Measurements from ENCODE around the gene TTC39B.

The TTC39B gene

DNA sequence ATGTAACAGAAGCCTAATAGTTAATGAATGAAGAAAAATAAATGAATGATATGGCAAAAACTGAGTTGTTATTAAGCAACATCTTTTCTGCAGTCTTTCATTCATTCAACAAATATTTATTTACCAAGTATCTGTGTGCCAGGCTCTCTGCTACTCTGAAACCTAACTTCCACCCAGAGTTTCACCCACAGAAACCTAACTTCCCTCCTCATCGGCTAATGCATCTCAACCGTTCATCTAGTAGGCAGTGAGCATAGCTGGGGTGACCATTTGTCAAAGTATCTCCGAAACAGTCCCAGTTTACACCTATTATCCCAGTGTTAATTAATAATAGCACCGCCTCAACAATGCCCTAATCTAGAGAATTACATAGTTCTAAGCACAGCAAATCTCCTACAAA is 1.5 kb downstream of the TTC39B start:
- in situ Hi-C loops (cut with HindIII; ENCODE audit: low sequenced_read_pairs), result no loop called here

DNA sequence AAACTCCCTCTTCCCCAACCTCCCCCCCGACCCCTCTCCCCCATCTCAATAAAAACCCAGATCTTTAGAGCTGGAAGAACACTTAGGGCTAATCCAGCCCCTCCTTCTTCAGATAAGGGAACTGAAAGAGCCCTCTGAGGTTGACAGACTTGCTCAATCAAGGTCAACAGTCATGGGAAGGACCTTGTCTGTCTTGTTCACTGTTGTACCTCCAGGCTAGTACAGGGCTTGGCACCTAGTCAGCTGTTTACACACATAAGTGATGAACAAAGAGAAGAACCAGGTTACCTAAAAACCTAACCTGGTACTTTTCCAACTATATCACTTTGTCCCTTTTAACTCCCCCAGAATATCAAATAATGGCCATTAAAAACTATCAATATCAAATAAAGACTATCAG is 2.4 kb downstream of the TTC39B start:
- in situ Hi-C loops (cut with HindIII; ENCODE audit: low sequenced_read_pairs), result no loop called here

DNA sequence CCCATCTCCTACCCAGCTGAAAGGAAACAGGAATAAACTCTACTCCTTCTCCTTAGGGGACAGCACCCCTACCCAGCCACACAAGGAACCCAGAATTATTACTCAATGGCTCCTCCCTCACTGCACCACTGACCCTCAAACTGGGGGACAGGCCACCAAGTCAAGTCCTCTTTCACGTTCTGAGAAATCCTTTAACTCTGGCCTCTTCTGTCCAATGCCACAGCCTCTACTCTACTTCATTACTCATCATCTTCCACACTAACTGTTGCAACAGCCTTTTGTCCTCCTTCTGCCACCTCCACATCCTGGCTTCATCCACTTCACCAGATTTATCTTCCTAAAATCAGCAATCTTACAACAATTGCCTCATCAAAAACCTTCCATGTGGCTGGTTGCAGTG is 6.8 kb downstream of the TTC39B start:
- in situ Hi-C loops (cut with HindIII; ENCODE audit: low sequenced_read_pairs), result no loop called here

DNA sequence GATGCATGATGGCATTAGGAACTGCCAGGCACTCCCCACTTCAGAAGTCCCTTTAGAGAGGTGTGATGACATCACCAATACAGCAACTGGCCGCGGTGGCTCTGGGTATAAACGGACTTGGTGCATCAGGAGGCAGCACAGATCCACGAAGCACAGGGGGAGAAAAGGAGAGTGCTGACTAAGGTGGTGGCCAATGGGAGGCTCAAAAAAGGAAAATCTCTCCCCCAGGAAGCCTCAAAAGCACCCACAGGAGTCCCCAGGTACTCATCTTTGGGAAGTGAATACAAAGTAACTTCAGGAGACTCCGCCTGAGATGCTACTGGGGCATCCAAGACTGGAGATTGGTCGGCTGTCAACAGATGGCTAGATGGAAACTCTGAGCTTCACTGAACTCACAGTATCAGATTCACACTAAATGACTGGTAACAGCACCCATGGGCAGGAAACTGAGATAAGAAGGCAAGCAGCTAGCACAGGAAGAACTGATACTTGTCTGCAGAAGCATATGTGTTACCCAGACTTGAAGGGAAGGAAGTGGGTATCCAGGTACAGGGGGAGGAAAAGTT is 7.6 kb downstream of the TTC39B start:
- in situ Hi-C loops (cut with HindIII; ENCODE audit: low sequenced_read_pairs), result no loop called here

- in situ Hi-C loops (cut with HindIII; ENCODE audit: low sequenced_read_pairs), result no loop called here
Observed at GRCh38 chr9:15298362-15298761, 8.7 kb downstream of the TTC39B start.

DNA sequence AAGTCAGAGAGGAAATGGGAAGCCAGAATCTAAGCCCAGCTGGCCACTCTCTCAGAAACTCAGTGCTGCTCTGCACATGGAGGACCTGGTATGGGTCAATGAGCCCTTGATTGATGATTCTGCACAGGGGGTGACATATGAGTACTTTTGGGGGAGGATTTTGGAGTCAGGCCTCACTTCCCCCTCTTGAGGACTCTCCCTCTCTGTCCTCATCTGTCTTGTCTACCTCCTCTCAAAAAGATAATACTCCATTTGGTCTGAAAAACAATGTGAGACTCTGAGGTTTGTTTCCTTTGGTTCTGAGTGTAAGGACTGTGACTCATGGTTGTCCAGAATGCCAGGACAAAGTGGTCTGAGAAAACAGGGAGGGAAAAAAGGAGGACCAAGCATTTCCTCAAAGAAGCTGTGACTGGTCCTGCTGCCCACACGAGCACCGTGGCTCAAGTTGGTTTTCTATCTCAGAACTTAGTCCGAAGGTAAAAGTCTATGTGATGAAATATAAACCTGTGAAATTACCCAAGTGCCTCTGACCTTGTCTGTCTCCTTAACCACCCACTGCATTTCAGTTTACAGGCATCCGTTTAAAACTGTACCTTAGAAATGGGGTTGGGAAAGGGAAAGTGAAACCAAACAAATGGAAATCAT is 11.1 kb downstream of the TTC39B start:
- in situ Hi-C loops (cut with HindIII; ENCODE audit: low sequenced_read_pairs), result no loop called here

DNA sequence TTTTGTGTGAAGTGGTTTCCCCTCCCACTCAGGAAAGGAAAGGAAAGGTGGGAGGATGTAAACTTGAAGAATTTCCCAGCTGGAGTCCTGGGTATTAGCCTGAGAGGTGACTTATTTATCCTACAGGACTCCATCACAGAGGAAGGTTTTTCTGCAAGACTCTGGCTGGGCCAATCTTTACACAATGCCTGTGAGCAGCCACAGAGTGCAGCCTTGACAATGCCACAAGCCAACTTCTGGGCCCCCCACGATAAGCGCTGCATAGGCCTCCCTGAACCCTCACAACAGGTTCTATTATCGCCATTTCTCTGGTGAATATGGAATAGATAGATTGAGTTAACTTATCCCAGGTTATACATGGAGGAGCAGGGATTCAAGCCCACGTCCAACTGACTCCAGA is 12.4 kb downstream of the TTC39B start:
- in situ Hi-C loops (cut with HindIII; ENCODE audit: low sequenced_read_pairs), result no loop called here

DNA sequence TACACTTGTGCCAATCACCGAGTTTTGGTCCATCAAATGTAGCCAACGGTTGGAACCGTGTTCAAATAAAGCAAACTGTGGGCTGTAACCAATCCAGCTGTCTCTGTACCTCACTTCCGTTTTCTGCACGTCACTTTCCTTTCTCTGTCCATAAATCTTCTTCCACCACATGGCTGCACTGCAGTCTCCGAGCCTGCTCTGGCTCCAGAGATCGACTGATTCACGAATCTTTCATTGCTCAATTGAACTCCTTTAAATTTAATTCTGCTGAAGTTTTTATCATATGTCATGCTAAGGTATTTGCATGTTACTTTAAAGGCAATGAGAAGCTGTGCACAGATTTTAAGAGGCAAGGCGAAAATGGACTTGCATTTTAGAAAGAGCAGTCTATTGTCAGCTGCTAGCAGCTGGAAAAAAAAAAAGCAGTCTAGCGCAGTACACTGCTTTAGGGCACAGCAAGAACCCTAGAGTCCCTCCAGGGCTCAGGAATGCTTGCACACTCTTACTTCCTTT is 13.2 kb downstream of the TTC39B start:
- in situ Hi-C loops (cut with HindIII; ENCODE audit: low sequenced_read_pairs), result no loop called here

GRCh38 chr9:15293084-15293483 is 13.9 kb downstream of the TTC39B start:
- in situ Hi-C loops (cut with HindIII; ENCODE audit: low sequenced_read_pairs), result no loop called here

DNA sequence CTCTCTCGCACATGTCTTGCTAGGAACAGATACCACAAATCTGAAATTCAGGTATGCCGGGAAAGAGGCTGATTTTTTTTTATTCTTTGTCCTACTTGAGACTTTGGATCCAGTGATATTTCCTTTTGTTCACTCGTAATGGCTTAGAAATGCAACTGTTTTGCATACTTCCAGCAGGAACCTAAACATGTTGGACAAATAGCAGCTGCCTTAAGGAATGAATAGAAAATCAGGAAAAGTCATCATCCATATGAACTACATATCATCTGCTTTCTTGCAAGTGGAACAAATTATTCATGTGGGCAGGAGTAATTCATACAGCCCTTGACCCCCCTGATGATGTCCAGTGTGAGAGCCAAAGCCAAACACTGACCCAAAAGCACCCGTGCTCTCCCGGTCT is 17.4 kb downstream of the TTC39B start:
- in situ Hi-C loops (cut with HindIII; ENCODE audit: low sequenced_read_pairs), result no loop called here

DNA sequence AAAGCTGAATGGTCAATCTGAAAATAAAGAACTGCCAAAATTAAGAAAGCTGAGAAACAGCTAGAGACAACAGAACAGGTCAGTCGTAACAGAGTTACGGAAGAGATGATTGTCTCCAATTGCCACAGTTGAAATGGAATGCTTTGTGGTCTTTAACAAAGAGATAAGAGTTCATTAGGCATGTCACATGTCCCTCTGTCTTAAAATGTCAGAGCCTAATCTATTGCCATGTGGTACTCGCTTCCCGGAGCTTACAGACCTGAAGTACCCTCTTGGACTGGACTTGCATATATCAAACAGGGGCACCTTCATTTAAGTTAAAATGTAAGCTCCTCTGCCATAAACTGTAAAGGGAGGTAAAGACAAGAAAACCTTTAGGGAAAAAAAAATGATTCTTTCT is 19.7 kb downstream of the TTC39B start:
- in situ Hi-C loops (cut with HindIII; ENCODE audit: low sequenced_read_pairs), result no loop called here

DNA sequence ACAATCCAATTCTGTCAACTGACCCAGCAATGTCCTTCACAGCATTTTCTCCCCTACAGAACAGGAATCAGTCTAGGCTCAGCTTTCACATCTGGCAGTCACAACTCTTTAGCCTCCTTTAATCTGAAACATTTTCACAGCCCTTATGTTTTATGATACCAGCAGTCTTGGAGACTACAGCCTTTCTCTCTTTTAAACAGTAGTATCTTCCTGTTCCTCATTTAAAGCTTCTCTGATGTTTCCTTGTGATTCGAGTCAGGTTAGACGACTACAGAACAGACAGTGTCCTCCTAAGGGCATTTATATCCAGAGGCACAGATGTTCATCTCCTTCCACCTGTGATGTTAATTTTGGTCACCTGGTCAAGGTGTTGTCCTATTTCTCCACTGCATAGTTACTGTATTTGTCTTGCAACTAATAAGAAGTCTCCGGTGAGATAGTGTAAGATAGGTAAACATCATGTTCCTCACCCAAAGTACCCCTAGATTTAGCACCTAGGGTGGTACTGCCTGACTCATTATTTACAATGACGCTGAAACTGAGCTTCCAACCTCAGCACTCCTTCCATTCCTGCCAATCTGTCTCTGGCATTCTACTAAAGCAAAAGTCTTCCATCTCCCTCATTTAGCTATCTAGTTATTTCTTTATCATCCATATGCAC is 20.7 kb downstream of the TTC39B start:
- in situ Hi-C loops (cut with HindIII; ENCODE audit: low sequenced_read_pairs), result no loop called here

- in situ Hi-C loops (cut with HindIII; ENCODE audit: low sequenced_read_pairs), result no loop called here
Observed at GRCh38 chr9:15282567-15283285, 24.3 kb downstream of the TTC39B start.

GRCh38 chr9:15280647-15281046 is 26.4 kb downstream of the TTC39B start:
- in situ Hi-C loops (cut with HindIII; ENCODE audit: low sequenced_read_pairs), result no loop called here

GRCh38 chr9:15278839-15279238 is 28.2 kb downstream of the TTC39B start:
- in situ Hi-C loops (cut with HindIII; ENCODE audit: low sequenced_read_pairs), result no loop called here

DNA sequence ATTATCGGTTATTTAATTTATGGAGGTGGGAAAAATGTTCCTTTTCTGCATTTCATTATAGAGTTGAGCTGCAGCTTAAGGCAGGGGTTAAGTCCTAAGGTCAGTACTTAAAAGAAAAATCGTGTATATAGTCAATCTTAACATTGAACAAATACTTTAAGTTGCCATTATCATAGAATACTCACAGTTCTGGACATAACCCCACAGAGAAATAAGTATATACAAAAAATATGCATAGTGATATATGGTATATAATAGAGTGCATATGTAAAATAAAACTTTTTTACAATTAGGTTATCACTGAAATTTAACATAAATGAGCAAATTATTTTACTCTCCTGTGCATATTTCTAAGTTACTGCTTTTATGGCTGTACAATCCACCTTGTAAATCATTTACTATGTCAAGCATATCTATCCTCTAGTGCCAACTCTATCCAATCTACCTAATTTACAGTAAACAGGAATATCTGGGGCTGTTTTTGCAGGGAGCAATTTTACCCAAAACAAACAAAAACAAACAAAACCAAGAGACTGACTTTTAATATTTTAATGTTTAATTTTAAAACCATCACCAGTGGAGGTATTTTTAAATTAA is 28.8 kb downstream of the TTC39B start:
- in situ Hi-C loops (cut with HindIII; ENCODE audit: low sequenced_read_pairs), result no loop called here

GRCh38 chr9:15277400-15278090 is 29.5 kb downstream of the TTC39B start:
- in situ Hi-C loops (cut with HindIII; ENCODE audit: low sequenced_read_pairs), result no loop called here

- in situ Hi-C loops (cut with HindIII; ENCODE audit: low sequenced_read_pairs), result no loop called here
Observed at GRCh38 chr9:15276328-15276938, 30.6 kb downstream of the TTC39B start.

- in situ Hi-C loops (cut with HindIII; ENCODE audit: low sequenced_read_pairs), result no loop called here
Observed at GRCh38 chr9:15274425-15274824, 32.6 kb downstream of the TTC39B start.

- in situ Hi-C loops (cut with HindIII; ENCODE audit: low sequenced_read_pairs), result no loop called here
Observed at GRCh38 chr9:15272377-15272928, 34.6 kb downstream of the TTC39B start.

Measured in DLD1 (cell line).